Stimulated activated CD8-positive, alpha-beta memory T cell treated with anti-CD3 and anti-CD28 coated beads, Interleukin-4, amount 100 ng/mL, for 1 hour (primary cell): ENCODE measurements around the gene OGFOD1.

ENCODE experiments used
- DNase-seq, 2 donors: peaks; one replicate each; pipeline ENCODE4 v3.0.0-alpha.2; 2020; ENCODE audit warnings: low read depth in 2 of 2, low spot score in 1 of 2

OGFOD1 gene

DNA sequence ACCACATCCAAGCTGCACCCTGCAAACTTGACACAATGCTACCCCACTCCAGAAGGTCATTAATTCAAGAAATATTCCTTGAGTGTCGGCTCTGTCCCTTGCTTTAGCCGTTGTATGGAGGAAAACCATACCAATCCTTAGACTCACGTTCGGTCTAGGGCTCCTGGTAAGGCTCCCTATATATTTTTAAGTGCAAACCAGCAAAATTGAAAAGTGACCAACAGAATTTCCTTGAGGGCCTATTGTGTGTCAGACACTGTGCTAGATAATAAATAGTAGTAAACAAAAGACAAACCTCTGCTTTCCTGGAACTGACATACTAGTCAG is 68.9 kb downstream of the OGFOD1 start:
- DNase-seq: no peak

- DNase-seq: no peak
These were observed 73.9 kb downstream of the OGFOD1 start for GRCh38 chr16:56525236-56525635.
